HCT116 (cell line): ENCODE data around the gene NUBPL. TPM values are rescaled to one million over a fixed set of nuclear protein-coding genes. Genes with fewer than 3 reads are reported as not detected.

Source experiments
- ATAC-seq: fragments of 200-7000 bp; cut with Tn5 transposase; 2 replicates; pipeline ENCODE4 v1.9.1; 2020; ENCODE audit warnings: mild to moderate bottlenecking, moderate library complexity
- BruUV-seq: library from RNA; stranded (reverse); fragments of 400-500 nt; replicated peaks from 2 replicates; lab custom pipeline; 2021; lab: Mats Ljungman, UMichigan
- CTCF ChIA-PET: fragments of 300-600 bp; sonication (Branson Sonifier 250); formaldehyde crosslinking; loops from one replicate; lab custom pipeline; 2021; ENCODE audit warnings: antibody characterized with exemption; lab: Charles Lee
- POLR2A ChIA-PET: fragments of 300-600, 350-600 bp; sonication (Branson Sonifier 250); formaldehyde crosslinking; loops from one replicate; lab custom pipeline; 2021; ENCODE audit warnings: antibody characterized with exemption; lab: Charles Lee
- RAD21 ChIA-PET, 2 experiments: fragments of 300-600 bp; sonication (Branson Sonifier 250); formaldehyde crosslinking; loops; one replicate each; lab custom pipeline; 2023; ENCODE audit warnings: low total read pairs in 2 of 2; ENCODE audit not compliant: uncharacterized antibody in 2 of 2, unreplicated experiment in 2 of 2, low non-redundant PET in 1 of 2; lab: Charles Lee
- DNase-seq: peaks from one replicate; pipeline ENCODE4 v3.0.0-alpha.2; 2010; ENCODE audit warnings: low read depth, low spot score
- H2AFZ ChIP-seq: fragments of 200-600 bp; shearing (Covaris generic), sonication (generic); 2 replicates; pipeline ENCODE4 v1.6.1; 2017; ENCODE audit warnings: low read depth, mixed run types, mixed read lengths, antibody characterized with exemption, low read length; ENCODE audit not compliant: poor library complexity, severe bottlenecking
- H3K27ac ChIP-seq: 2 replicates; pipeline ENCODE4 v1.5.1; 2012; ENCODE audit warnings: low read depth, low read length
- H3K27me3 ChIP-seq: fragments of 200-600 bp; sonication (generic); 2 replicates; pipeline ENCODE4 v1.6.1; 2016; ENCODE audit warnings: mixed run types, low read length, mixed read lengths; ENCODE audit not compliant: insufficient read depth
- H3K36me3 ChIP-seq, 2 experiments: fragments of 200-500 bp in 1 of 2; fragments of 200-600 bp in 1 of 2; sonication (Bioruptor generic) in 1 of 2; sonication (generic) in 1 of 2; 2 replicates each; pipeline versions ENCODE4 v1.5.1 to v1.6.1; 2014 to 2016; ENCODE audit warnings: low read length in 2 of 2, inconsistent platforms in 1 of 2, mixed read lengths in 1 of 2, mixed run types in 1 of 2; ENCODE audit not compliant: insufficient read depth in 2 of 2, control insufficient read depth in 1 of 2
- H3K4me1 ChIP-seq, 2 experiments: fragments of 200-600 bp in 1 of 2; sonication (generic) in 1 of 2; 2 replicates each; pipeline versions ENCODE4 v1.5.1 to v1.6.1; 2012 to 2017; ENCODE audit warnings: low read length in 2 of 2, inconsistent platforms in 1 of 2, mild to moderate bottlenecking in 1 of 2, mixed read lengths in 1 of 2, mixed run types in 1 of 2, moderate library complexity in 1 of 2; ENCODE audit not compliant: insufficient read depth in 2 of 2, control insufficient read depth in 1 of 2
- H3K4me2 ChIP-seq: fragments of 200-600 bp; sonication (generic); 2 replicates; pipeline ENCODE4 v1.6.1; 2017; ENCODE audit warnings: mixed run types, low read length, mixed read lengths
- H3K4me3 ChIP-seq, 2 experiments: fragments of 200-600 bp in 1 of 2; sonication (generic) in 1 of 2; replicated peaks in 1 of 2; 2 replicates each; pipeline ENCODE4 v1.5.1; 2011 to 2016; ENCODE audit warnings: low read length in 2 of 2, control low read depth in 1 of 2, low read depth in 1 of 2, mild to moderate bottlenecking in 1 of 2, mixed read lengths in 1 of 2, mixed run types in 1 of 2
- H3K79me2 ChIP-seq: fragments of 200-600 bp; sonication (generic); 2 replicates; pipeline ENCODE4 v1.6.1; 2017; ENCODE audit warnings: mild to moderate bottlenecking, mixed run types, low read length, moderate library complexity, mixed read lengths; ENCODE audit not compliant: insufficient read depth
- H3K9ac ChIP-seq: fragments of 200-600 bp; sonication (generic); 2 replicates; pipeline ENCODE4 v1.6.1; 2016; ENCODE audit warnings: low read length, mixed read lengths
- H3K9me2 ChIP-seq: fragments of 200-600 bp; sonication (generic), shearing (Covaris generic); 2 replicates; pipeline ENCODE4 v1.6.1; 2017; ENCODE audit warnings: mixed run types, mild to moderate bottlenecking, moderate library complexity; ENCODE audit not compliant: insufficient read depth
- H3K9me3 ChIP-seq, 2 experiments: fragments of 200-500 bp in 1 of 2; fragments of 200-600 bp in 1 of 2; sonication (Bioruptor generic) in 1 of 2; sonication (generic) in 1 of 2; 2 replicates each; pipeline ENCODE4 v1.6.1; 2014 to 2017; ENCODE audit warnings: low read length in 2 of 2, mixed read lengths in 2 of 2, inconsistent platforms in 1 of 2, low read depth in 1 of 2, mild to moderate bottlenecking in 1 of 2, mixed run types in 1 of 2, moderate library complexity in 1 of 2; ENCODE audit not compliant: control insufficient read depth in 1 of 2, insufficient read depth in 1 of 2
- H4K20me1 ChIP-seq: fragments of 200-600 bp; sonication (generic), shearing (Covaris generic); 2 replicates; pipeline ENCODE4 v1.6.1; 2017; ENCODE audit warnings: mixed run types, mild to moderate bottlenecking, moderate library complexity; ENCODE audit not compliant: insufficient read depth
- ATF3 ChIP-seq: IDR thresholded peaks from 2 replicates; pipeline ENCODE4 v1.6.1; 2012
- CBX3 ChIP-seq: IDR thresholded peaks from 2 replicates; pipeline ENCODE4 v1.6.1; 2012; ENCODE audit warnings: low read depth
- CTCF ChIP-seq, 3 experiments: fragments of 200-600 bp in 1 of 3; sonication (generic) in 1 of 3; IDR thresholded peaks in 2 of 3; conservative IDR thresholded peaks in 1 of 3; 2 replicates each; pipeline ENCODE4 v1.5.1; 2012 to 2017; ENCODE audit warnings: low read depth in 2 of 3, low read length in 2 of 3, antibody characterized with exemption in 1 of 3, borderline replicate concordance in 1 of 3, control low read depth in 1 of 3, mild to moderate bottlenecking in 1 of 3, mixed read lengths in 1 of 3, mixed run types in 1 of 3, moderate library complexity in 1 of 3; ENCODE audit not compliant: insufficient read depth in 1 of 3
- EZH2phosphoT487 ChIP-seq: fragments of 200-600 bp; IDR thresholded peaks from 2 replicates; pipeline ENCODE4 v1.6.1; 2018; ENCODE audit warnings: antibody characterized with exemption, borderline replicate concordance
- JUND ChIP-seq: IDR thresholded peaks from 2 replicates; pipeline ENCODE4 v1.6.1; 2012
- POLR2A ChIP-seq: IDR thresholded peaks from 2 replicates; pipeline ENCODE4 v1.7.0; 2011; ENCODE audit warnings: borderline replicate concordance; ENCODE audit not compliant: insufficient read depth, insufficient read length; ENCODE audit errors: extremely low read depth
- POLR2AphosphoS5 ChIP-seq: IDR thresholded peaks from 2 replicates; pipeline ENCODE4 v1.6.1; 2011; ENCODE audit warnings: mild to moderate bottlenecking, low read depth, low read length, moderate library complexity
- RAD21 ChIP-seq: IDR thresholded peaks from 2 replicates; pipeline ENCODE4 v1.6.1; 2012; ENCODE audit warnings: low read depth, mild to moderate bottlenecking
- SIN3A ChIP-seq: IDR thresholded peaks from 2 replicates; pipeline ENCODE4 v1.6.1; 2012; ENCODE audit warnings: low read depth
- SP1 ChIP-seq: IDR thresholded peaks from 2 replicates; pipeline ENCODE4 v1.6.1; 2012; ENCODE audit warnings: low read depth
- SRF ChIP-seq: IDR thresholded peaks from 2 replicates; pipeline ENCODE4 v1.6.1; 2012; ENCODE audit warnings: low read depth
- TCF7L2 ChIP-seq: IDR thresholded peaks from 2 replicates; pipeline ENCODE4 v1.7.0; 2011; ENCODE audit warnings: borderline replicate concordance, inconsistent platforms; ENCODE audit not compliant: insufficient read depth, insufficient read length; ENCODE audit errors: extremely low read depth
- YY1 ChIP-seq: IDR thresholded peaks from 2 replicates; pipeline ENCODE4 v1.6.1; 2011; ENCODE audit warnings: low read length, low read depth, moderate library complexity, mild to moderate bottlenecking; ENCODE audit not compliant: insufficient replicate concordance; ENCODE audit errors: extremely low read depth
- ZBTB33 ChIP-seq: IDR thresholded peaks from 2 replicates; pipeline ENCODE4 v1.6.1; 2011; ENCODE audit warnings: mild to moderate bottlenecking, low read length, moderate library complexity; ENCODE audit not compliant: insufficient replicate concordance; ENCODE audit errors: extremely low read depth
- ZFX ChIP-seq: fragments of 450-650 bp; IDR thresholded peaks from 2 replicates; pipeline ENCODE4 v1.6.1; 2017
- ZNF274 ChIP-seq: fragments of 200-500 bp; sonication (Bioruptor generic); IDR thresholded peaks from 2 replicates; pipeline ENCODE4 v1.6.1; 2014; ENCODE audit warnings: mild to moderate bottlenecking, low read depth, low read length, inconsistent platforms
- intact Hi-C: fragments of 100-400 bp; cut with micrococcal nuclease; formaldehyde crosslinking; loops from 2 replicates; pipeline ENCODE4 v1.10.0; 2022
- total RNA-seq: library from RNA; stranded (reverse); gene quantifications from one replicate; pipeline ENCODE4 v1.2.1, GENCODE V29; 2021; ENCODE audit not compliant: unreplicated experiment

Gene NUBPL
- total RNA-seq, 1 experiment from 2014 or later = 11.3 TPM

- RAD21 ChIA-PET = no interaction called here
- peak; percentile 47; the same call in 1 of the 2 replicates for ATAC-seq
- TF ChIP-seq ATF3 (no peak), CTCF (IDR thresholded peaks at IDR 0.05 in 2 of 3, conservative IDR thresholded peaks at IDR 0.05 in 1 of 3; ENCODE audit: borderline replicate concordance in 1 of 3, insufficient read depth in 1 of 3, low read depth in 2 of 3, low read length in 2 of 3) (peak in 2 of 3 experiments; percentile 14 to 42; a peak in 2 of 6 replicates)
- TF ChIP-seq, all 23 proteins: peak for 1
- Histone ChIP-seq H3K9me2 (no peaks in the 10 kb centered on the region), H3K27ac (no peak overlapping the region), H3K79me2 (no peaks in the 10 kb centered on the region), H3K4me1 (no peaks in the 10 kb centered on the region), H3K27me3 (no peaks in the 10 kb centered on the region), H3K9ac (no peak overlapping the region), H3K36me3 (no peaks in the 10 kb centered on the region), H2AFZ (no peak overlapping the region), H4K20me1 (no peaks in the 10 kb centered on the region), H3K4me2 (no peak overlapping the region), H3K4me3 (no peak overlapping the region), H3K9me3 (peaks cover 0 to 3% of the 10 kb centered on the region in 2 experiments; a peak in 1 of 4 replicates)
- no TSS peak for BruUV-seq
- intact Hi-C loops = no loop called here
- no peak for DNase-seq
- POLR2A ChIA-PET = no interaction called here
- CTCF ChIA-PET = no interaction called here
Measured at GRCh38 chr14:31745741-31746140, 184.5 kb downstream of the NUBPL start.

GRCh38 chr14:31746326-31746725 is 185.1 kb downstream of the NUBPL start:
- no peak overlapping the region for H3K4me3 ChIP-seq
- H4K20me1 ChIP-seq = no peaks in the 10 kb centered on the region
- no peaks in the 10 kb centered on the region for H3K27me3 ChIP-seq
- ChIA-PET CTCF (no interaction called here), POLR2A (no interaction called here), RAD21 (no interaction called here)
- H2AFZ ChIP-seq = no peak overlapping the region
- H3K9ac ChIP-seq = no peak overlapping the region
- H3K4me1 ChIP-seq = no peaks in the 10 kb centered on the region
- no peaks in the 10 kb centered on the region for H3K9me2 ChIP-seq
- H3K36me3 ChIP-seq = no peaks in the 10 kb centered on the region
- DNase-seq (no peak), ATAC-seq (no peak)
- H3K9me3 ChIP-seq = peaks cover 0 to 3% of the 10 kb centered on the region in 2 experiments; a peak in 1 of 4 replicates
- no peak overlapping the region for H3K4me2 ChIP-seq
- no peaks in the 10 kb centered on the region for H3K79me2 ChIP-seq
- no peak overlapping the region for H3K27ac ChIP-seq
- intact Hi-C loops = no loop called here
- no TSS peak for BruUV-seq
- TF ChIP-seq ZFX (no peak), POLR2AphosphoS5 (no peak), SIN3A (no peak), POLR2A (no peak), ATF3 (no peak), JUND (no peak), CBX3 (no peak), RAD21 (no peak), ZBTB33 (no peak), TCF7L2 (no peak), SRF (no peak), EZH2phosphoT487 (no peak), YY1 (no peak), SP1 (no peak), ZNF274 (no peak)
